GM18868 (cell line): ENCODE data around the gene TAF13.
"Not testable (repeated sequence)": the region's sequence is repeated elsewhere in the genome, so short reads cannot be mapped to it uniquely, and the experiment has no call there.

Experiments
- ATAC-seq: cut with Tn5 transposase; IDR thresholded peaks from one replicate; pipeline ENCODE4 v1.9.1; 2021; ENCODE audit warnings: mild to moderate bottlenecking, moderate library complexity; ENCODE audit not compliant: unreplicated experiment

Gene TAF13

DNA sequence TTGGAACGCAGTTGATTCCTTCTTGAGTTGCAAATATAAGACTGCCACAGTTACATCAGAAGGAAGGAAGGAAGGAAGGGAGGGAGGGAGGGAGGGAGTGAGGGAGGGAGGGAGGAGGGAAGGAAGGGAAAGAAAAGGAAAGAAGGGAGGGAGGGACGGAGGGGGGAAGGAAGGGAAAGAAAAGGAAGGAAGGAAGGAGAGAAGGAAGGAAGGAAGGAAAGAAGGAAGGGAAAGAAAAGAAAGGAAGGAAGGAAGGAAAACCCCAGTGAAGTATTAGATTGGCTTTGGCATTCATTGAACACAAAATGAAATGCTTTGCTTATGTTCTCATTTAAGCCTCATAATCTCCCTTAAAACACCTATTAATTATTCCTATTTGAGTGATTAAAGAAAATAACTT lies 27.5 kb downstream of the TAF13 start:
- no peak for ATAC-seq

- ATAC-seq = no peak
Measured at GRCh38 chr1:109047339-109047738, 28.5 kb downstream of the TAF13 start.

- ATAC-seq = no peak
Measured at GRCh38 chr1:109046671-109047070, 29.1 kb downstream of the TAF13 start.

GRCh38 chr1:109045595-109045994 lies 30.2 kb downstream of the TAF13 start:
- no peak for ATAC-seq

DNA sequence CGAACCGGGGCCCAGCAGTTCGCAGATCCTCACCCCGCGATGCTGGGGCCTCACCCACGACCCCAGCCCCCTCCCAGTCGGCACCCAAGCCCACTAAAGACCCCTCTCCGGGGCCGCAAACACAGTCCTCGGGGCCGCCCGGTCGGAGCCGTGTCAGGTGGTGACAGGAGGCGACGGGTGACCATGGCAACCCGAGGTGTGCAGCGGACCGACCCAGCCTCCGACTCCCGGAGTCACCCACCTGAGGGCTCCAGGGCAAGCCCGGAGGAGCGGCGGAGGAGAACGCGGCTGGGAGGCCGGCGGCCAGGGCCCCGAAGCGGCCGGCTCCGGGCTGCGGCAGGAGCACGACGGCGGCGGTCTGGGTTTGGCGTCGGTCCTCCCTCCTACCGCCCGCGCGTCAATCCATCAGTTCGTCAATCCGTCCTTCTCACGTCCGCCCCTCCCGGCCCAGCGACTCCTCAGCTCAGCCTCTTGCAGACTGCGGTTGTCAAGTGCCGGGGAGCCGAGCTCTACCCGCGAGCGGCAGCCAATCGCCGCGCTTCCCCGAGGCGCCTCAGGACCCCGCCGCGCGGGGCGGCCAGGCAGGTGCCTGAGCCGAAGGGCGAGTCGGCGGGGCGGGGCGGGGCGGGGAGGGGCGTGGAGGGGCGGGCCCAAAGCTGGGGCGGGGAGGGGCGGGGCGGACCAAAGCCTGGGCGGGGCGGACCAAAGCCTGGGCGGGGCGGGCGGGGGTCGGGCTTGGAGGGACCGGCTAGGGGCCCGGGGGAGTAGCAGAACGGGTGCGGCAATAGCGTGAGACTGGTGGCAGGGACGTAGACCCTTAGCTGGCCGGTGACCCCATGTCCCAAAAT lies 34.0 kb downstream of the TAF13 start, which contains the start of gene WDR47:
TSS of gene WDR47 (minus strand) at position 482 of the 848 bp plus-strand sequence. CDS start 18,590 bp downstream, outside the sequence.
- ATAC-seq = peak; percentile 93

DNA sequence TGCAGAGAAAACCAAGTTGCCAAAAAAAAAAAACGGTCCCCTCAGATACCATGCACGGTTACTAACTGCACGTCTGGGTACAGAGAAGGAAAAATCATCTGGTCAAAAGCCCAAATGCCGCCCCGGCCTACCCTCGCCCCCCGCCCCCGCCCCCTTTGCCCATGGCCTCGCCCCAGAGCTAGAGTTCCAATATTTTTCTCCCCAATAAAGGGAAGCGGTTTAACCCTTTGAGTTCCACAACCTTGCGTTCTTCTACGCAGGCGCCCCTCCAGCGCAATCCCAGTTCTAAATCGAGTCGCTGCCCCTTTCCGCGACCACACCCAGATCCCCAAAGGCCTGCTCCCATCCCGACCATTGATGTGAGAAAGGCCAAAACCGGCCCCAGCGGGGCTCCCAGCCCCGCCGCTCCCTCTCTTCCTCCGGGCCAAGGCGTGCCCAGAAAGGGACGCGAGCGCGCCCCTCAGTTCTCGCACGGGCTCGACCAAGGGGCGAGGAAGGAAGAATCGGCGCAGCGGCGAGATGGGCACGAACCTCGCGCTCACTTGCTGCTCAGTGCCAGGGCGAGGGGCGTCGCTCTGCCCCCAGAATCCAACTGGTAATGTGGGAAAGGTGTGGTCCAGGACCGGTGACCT lies 34.7 kb downstream of the TAF13 start:
- ATAC-seq = peak; percentile 22

DNA sequence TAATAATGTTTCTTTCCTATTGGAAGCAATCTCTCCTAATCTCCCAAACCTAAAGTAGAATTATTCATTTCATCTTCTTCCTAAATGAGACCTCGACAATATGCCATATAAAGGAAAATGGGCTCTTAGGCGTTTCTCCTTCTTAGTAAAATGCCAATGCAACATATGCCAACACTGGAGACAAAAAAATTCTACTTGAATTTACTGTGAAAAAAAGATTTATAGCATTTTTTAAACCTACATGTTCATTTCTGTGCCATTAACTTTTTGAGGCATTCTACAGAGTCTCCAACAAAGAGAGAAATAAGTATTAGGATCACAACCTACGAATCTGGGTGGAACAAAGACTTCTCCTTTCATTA lies 35.2 kb downstream of the TAF13 start:
- no peak for ATAC-seq

GRCh38 chr1:109034382-109034781 lies 41.4 kb downstream of the TAF13 start:
- ATAC-seq = no peak

GRCh38 chr1:109029493-109029892 lies 46.3 kb downstream of the TAF13 start:
- not testable (repeated sequence) for ATAC-seq

DNA sequence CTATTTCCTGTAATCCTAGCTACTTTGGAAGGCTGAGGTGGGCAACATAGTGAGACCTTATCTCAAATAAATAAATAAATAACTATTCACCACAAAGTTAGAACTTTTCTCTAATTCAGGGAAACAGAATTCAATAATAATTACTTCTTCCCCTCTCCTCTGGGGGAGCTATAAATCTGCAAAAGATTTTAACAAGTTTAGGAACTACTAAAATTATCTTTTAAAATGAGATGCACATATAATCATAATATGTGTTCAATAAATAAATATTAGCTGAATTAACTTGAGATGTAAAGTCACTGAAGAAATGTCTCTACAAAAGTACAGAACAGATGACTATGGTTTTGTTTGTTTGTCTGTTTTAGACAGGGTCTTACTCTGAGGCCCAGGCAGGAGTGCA lies 48.0 kb downstream of the TAF13 start:
- no peak for ATAC-seq

DNA sequence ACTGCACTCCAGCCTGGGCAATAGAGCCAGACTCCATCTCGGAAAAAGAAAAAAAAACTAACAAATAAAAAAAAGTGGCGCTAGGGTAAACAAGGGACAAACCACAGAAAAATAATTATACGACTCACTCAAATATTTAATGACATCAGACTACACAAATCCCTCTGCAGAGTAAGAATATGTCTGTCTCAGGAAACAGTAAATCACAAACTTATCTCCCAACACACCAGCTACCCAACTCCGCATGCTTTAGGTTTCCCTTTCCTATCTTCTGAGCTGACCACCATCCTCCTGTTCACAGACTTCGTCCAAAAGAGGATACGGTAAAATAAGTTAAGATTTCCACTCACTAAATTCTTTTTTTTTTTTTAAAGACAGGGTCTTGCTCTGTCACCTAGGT lies 50.1 kb downstream of the TAF13 start:
- ATAC-seq = no peak

DNA sequence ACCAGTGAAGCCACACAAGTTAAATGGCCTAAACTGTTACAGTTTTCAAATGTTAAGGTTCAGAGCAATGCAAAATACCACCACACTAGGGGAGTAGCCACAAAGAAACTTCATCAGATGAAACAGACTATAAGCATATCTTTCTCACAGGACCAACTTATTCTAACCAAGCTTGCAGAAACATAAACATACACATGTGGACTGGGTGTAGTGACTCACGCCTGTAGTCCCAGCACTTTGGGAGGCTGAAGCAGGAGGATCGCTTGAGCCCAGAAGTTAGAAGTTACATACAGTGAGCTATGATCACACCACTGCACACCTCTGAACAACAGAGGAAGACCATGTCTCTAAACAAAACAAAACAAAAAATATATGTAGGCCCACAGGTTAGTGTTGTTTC lies 51.2 kb downstream of the TAF13 start:
- no peak for ATAC-seq

DNA sequence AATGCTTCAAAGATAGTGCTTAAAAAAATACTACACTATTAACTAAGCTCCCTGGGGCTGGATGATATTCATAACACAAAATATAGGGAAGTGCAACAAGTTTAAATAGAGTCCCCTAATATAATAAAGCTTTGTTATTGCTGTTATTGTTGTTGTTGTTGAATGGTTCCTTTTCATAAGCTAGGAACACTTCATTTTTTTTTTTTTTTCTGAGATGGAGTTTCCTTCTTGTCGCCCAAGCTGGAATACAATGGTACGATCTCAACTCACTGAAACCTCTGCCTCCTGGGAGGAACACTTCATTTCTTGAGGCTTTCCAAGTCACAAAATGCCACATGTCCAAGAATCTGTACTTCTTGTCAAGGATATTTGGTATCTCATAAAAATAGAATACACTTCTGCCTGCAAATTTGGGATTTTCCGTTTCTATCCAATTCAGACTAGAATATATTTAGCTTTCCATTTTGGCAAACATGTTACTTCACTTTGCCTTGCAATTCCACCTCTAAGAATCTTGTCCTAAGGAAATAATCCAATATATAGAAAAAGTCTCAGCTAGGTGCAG lies 55.0 kb downstream of the TAF13 start:
- no peak for ATAC-seq

GRCh38 chr1:109017719-109018118 lies 58.1 kb downstream of the TAF13 start:
- not testable (repeated sequence) for ATAC-seq

- ATAC-seq = no peak
Measured at GRCh38 chr1:109017134-109017533, 58.7 kb downstream of the TAF13 start.
